ENCODE data around the gene TMPRSS6.

The TMPRSS6 gene

DNA sequence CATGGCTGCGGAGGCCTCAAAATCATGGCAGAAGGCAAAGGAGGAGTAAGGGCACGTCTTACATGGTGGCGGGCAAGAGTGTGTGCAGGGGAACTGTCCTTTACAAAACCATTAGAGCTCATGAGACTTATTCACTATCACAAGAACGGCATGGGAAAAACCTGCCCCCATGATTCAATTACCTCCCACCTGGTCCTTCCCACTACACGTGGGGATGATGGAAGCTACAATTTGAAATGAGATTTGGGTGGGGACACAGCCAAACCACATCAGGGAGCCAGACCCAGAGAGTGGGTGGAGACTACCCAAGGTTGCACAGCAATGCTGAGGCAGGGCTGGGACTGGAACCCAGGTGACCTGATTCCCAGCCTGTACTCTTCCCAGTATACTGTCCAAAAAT is 8.6 kb upstream of the TMPRSS6 start:
- in situ Hi-C loops (cut with MboI; ENCODE audit: low sequenced_read_pairs): no loop called here

DNA sequence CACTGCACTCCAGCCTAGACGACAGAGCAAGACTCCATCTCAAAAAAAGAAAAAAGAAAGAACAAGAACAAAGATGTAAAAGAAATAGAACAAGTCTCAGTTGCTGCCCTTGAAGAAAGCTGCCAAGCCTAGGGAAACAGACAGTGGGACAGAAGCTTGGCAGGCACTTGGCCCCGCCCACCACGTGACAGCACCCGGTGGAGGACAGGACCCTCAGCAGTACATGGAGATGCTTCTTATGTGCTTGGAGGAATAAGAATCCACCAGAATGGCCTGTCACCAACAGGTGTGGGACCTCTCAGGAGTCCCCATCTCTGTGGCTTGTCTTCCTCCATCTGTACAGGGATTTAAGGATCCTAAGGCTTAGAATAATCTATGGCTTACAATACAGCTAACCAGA is 7.6 kb upstream of the TMPRSS6 start:
- in situ Hi-C loops (cut with MboI; ENCODE audit: low sequenced_read_pairs): no loop called here

DNA sequence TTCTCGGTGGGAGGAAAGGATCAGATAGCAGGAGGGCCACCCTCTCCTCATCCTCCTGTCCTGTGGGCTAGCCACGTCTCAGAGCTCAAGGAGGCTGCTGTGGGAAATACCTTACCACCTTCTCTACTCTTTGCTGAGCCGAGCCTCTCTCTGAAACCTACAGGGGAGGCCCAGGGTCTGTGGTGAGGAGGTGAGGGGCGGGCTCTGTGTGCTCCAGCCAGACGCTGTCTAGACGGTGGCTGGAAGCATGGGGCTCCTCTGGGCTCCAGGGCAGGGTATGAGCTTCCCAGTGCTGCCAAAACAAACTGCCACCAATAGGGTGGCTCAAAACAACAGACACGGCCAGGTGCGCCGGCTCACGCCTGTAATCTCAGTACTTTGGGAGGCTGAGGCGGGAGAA is 5.5 kb upstream of the TMPRSS6 start:
- in situ Hi-C loops (cut with MboI; ENCODE audit: low sequenced_read_pairs): no loop called here

DNA sequence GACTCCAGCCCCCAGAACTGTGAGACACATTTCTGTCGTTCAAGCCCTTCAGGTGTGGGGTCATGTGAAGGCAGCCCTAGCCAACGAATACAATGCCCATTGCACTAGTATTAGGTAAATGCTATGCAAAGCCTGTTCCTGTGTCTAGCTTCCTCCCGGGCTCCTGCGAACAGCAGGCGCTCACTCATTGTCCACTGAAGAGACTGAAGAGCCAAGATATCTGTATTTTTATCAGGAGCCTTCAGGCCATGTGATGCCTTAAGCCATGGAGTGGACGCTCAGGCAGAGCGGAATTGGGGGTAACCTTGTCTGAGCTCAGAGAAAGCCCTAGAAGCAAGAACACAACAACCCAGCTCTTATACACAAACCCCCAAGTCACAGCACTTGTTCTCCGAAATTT is 4.2 kb upstream of the TMPRSS6 start:
- in situ Hi-C loops (cut with MboI; ENCODE audit: low sequenced_read_pairs): no loop called here

DNA sequence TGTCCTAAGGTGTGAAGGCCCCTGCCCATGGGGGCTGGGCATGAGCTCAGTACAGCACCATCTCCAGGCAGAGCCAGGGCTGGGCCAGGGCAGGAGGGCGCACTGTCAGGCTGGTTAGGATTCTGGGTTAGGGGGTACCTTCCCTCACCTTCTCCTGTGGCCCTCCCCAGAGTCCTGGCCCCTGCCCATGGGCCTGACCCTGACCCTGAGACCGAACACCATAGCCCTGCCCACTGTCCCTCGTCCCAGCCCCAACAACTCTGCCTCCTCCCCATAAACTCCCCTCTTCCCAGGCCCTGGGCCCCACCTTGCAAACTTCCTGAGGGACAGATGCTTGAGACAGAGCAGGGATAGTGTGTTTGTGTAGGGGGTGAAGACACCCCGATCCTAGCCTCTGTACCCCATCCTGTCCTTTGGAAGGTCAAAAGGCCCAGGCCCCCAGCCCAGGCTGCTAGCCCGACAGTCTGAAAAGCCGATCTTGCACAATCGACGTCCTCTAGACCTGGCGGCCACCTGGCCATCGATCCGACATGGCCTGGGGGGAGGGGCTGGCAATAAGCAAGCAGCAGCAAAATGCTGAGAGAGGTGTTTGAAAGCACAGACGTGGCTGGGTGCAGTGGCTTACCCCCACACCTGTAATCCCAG is 2.7 kb upstream of the TMPRSS6 start:
- in situ Hi-C loops (cut with MboI; ENCODE audit: low sequenced_read_pairs): no loop called here

DNA sequence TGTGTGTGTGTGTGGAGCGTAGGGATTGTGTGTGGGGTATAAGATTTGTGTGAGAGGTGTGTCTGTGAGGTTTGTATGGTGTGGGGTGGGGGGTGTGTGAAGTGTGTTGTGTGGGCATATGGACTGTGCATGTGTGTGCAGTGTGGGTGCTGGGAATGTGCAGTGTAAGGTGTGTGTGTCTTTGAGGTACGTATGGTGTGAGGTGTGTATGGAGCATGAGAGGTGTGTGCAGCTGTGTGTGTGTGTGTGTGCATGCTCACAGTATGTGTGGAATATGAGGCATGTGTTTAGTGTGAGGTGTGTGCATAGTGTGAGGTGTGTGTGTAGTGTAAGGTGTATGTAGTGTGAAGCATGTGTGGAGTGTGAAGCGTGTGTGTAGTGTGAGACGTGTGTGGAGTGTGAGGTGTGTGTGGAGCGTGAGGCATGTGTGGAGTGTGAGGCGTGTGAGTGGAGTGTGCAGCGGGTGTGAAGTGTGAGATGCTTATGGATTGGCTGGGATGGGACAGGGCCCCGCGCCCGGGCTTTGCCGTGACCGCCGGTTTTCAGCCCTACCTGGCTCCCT is 1.7 kb upstream of the TMPRSS6 start:
- in situ Hi-C loops (cut with MboI; ENCODE audit: low sequenced_read_pairs): no loop called here

DNA sequence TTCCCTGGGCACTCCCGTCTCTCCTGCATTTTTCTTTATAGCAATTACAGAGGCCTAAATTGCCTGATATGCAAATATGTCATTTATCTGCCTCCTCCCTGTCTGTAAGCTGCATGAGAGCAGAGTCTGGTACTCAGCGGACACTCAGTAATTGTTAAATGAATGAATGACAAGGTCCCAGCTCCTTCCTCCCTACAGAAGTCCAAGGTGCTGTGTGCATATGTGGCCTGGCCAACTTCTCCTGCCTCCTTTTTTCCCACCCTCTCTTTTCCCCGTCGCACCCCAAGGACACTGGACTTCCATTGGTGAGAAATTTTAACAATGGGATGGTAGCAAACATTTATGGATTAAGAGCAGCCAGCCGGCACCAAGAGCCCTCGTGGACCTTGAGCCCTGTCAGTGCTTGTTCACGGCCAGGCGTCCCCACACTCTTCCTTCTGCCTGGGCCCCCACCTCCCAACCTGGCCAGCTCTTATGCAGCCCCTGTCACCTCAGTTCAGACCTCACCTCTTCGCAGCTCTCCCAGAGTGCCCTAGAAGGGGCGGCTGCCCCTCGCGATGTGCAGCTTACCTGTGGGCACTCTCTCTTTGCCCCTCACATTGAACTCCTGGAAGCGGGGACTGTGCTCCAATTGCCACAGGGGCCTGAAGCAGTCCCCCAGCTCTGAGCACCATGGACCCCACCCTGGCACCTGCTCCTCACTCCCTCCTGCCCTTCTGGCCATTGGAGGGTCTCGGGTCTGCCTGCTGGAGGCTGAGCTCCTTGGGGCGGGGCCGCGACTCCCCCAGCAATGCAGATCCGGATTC is 1.5 kb downstream of the TMPRSS6 start:
- in situ Hi-C loops (cut with MboI; ENCODE audit: low sequenced_read_pairs): no loop called here

DNA sequence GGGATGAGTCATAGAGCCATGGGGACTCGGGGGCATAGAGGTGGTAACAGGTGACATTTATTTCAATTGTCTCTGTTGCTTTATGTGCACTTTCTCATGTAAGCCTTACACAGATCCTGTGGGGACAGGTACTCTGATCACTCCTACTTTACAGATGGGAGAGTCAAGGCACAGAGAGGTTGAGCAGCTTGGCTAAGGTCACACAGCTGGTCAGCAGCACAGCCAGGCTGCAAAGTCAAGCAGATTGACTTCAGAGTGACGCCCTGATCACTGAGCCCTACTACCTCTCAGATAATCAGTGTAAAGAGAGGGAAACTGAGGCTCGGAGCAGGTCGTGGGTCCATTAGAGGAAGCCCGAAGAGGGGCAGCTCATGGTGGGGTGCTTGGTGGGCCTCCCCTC is 3.5 kb downstream of the TMPRSS6 start:
- in situ Hi-C loops (cut with MboI; ENCODE audit: low sequenced_read_pairs): no loop called here

DNA sequence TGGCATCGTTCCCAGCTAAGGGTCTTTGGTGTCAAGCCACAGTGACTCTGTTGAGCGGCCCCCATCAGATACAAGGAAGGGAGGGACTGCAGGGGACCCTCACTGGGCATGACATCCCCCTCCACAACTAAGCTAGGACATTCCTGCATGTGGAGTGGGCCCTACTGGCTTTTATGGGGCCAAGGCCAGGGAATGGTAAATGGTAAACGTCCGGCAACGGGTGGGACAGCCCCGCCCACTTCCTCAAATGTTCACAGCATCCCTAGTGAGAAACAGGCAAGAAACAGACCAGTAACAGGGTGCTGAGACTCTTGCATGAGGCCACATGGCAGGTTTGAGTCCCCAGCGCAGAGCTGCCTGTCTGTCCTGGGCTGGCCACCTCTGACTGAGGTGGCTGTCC is 4.4 kb downstream of the TMPRSS6 start:
- in situ Hi-C loops (cut with MboI; ENCODE audit: low sequenced_read_pairs): no loop called here

DNA sequence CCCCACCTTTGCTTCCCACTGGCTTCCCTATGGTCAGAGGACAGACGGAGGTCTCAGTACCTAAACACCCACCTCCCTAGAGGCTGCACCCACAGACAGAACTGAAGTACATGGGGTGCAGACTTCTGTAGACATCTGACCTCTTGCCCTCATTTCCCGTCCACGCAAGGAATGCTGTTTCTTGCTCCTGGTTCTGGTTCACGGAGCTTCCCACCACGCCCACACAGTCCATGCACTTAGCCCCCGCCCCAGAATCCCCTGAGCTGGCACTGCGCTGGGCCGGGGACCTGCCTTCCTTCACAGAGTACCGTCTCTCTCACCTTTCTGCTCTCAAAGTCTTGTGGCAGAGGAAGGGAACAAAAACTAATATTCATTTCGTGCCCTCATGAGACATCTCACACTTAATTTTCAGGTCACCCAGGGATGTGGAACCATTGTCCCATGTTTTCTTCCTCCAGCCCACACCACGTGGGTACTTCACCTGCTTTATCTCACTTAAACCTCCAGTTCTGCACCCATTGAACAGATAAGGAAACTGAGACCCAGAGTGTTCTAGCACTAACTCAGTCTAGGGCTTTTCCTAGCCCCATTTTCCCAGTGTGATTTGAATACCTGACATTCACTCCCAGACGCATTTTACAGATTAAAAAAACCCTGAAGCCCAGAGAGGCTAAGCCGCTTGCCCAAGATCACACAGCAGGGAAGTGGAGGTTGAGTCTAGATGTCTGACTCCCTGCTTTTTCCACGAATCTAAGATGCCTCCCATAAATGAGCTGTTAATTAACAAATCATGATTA is 5.7 kb downstream of the TMPRSS6 start:
- in situ Hi-C loops (cut with MboI; ENCODE audit: low sequenced_read_pairs): no loop called here

DNA sequence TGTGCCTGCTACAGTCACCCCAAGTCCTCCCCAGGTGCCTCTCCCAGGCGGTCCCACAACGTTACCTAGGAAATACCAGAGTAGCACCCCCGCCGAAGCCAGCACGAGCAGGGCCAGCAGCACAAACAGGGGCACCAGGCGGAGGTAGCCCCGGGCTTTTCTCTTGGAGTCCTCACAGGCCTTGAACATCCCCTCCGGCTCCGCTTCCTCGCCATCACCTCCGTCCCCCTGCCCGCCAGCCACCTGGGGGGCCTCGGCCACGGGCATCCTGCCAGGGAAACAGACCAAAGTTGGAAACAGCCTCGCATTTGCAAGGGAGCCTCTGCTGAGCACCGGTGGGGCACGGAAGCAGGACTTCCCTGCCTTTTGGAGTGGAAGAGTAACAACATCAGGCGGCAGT is 6.4 kb downstream of the TMPRSS6 start:
- in situ Hi-C loops (cut with MboI; ENCODE audit: low sequenced_read_pairs): no loop called here

DNA sequence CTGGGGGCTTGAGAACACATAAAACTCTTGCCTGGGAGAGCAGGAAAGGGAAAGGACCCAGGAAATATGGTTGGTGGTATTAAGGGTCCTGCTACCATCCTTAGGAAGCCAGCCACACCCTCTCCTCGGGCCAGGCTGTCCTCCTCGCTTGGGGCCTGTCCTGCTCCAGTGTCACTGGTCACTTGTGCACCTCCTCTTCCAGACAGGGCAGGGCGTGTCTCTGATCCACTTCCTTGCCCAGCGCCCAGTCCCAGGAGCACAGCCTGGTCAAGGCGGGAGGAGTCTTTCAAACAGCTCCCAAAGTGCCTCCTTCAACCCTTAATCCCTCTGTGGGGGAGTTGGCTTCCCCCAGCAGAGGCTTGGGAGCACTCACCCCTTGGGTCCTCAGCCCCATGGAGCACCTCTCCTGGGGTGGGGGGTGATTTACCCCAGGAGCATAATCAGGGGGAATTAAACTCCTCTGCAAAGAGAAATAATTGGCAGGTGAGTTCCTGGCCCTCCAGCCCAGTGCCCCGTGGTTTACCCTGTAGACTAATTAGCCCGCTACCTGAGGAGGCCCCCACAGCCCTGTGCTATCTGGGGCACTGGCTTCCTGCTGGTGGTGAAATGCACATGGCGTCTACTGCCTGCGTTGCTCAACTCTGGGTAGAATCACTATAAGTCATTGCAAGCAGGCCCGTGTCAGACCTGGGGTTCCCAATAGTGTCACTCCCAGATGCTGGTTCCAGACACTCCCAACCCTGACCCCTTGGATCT is 8.0 kb downstream of the TMPRSS6 start:
- in situ Hi-C loops (cut with MboI; ENCODE audit: low sequenced_read_pairs): no loop called here

DNA sequence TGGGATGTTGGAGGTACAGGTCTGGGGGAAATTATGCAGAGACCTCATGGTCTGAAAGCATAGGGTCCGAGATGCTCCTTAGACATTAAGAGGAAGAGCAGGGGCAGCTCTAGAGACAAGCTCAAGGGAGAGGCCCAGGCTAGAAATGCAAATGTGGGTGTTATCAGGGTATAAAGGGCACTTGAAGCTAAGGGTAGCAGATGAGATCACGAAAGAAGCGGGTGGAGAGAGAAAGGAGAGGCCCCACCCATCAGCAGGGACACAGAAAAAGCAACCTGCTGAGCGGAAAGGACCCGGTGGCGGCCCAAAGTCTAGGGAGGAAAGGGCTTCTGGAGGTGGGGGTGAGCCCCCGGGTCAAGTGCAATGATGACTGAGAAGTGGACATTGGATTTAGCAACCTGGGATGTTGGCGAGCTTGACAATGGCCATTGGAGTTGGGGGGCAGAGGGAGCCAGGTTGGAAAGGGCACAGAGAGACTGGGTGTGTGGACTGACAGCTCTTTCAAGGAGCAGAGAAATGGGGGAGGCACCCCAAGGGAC is 8.9 kb downstream of the TMPRSS6 start:
- in situ Hi-C loops (cut with MboI; ENCODE audit: low sequenced_read_pairs): no loop called here

DNA sequence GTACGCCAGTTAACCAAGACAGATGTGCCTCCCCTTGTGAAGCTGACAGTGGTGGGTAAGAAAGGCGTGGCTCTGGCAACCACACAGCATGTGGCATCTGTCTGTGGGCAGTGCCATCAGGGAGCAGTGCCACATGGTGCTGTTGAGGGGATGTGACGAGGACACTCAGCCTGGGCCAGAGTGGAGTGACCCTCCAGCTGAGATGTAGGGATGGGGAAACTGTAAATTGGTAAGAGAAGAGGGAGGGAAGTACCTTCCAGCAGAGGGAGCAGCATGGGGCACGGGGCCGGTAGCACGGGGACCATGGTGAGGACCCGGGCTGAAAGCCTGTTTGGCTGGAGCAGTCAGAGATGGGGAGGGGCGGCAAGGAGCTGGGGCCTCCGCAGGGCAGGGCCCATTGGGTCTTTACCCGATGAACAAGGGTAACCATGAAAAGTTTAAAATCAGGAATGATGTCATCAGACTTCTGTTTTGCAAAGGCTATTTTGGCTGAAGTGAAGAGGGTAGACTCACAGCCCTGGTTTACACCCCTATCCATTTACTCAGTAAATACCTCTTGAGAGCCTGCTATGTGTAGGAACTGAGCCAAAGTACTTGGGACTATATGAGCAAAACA is 10.4 kb downstream of the TMPRSS6 start:
- in situ Hi-C loops (cut with MboI; ENCODE audit: low sequenced_read_pairs): no loop called here

DNA sequence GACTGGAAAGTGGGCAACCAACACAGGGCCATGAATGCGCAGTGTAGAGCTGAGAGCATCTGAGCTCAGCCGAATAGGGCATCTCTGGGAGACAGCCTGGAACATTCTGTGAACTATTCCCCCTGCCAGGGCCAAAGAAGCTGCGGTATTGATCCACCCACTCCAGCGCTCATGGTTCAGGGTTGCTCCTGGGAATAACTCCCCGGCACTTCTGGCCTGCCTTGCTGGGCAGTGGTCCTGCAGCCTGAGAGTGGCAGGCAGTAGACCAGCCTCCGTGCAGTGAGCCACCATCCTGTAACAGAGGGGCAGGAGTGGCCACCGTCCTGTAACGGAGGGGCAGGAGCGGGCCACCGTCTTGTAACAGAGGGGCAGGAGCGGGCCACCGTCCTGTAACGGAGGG is 12.2 kb downstream of the TMPRSS6 start:
- in situ Hi-C loops (cut with MboI; ENCODE audit: low sequenced_read_pairs): no loop called here

DNA sequence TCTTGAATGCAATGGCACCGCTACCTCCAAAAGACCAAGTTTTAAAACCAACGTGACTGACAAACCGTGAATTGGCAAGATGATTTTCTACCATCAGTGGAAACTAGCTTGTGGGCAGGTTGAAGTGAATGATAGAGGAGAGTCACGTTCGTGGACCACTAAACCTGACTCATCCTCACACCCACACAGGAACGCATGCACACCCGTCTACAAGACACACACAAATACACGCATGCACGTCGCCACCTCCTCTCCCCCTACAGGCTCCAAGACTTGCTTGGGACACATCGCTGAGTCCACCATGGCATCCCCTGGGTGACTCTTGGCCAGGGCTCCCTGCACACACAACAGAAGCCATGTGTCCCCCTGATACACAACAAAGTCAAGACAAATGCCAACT is 14.4 kb downstream of the TMPRSS6 start:
- in situ Hi-C loops (cut with MboI; ENCODE audit: low sequenced_read_pairs): no loop called here

DNA sequence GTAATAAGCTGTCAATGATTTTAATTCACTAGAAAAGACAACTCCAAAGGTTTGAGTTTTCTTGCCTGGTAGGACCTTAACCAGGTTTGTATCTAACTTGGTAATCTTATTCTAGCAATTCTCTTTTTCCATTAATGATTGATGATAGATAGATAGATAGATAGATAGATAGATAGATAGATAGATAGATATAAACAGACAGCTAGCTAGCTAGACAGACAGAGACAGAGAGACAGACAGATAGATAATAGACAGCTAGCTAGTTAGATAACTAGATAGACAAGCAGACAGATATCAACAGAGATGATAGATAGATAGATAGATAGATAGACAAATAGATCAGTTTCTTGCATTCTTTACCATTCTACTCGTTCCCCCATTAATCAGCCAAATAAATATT is 15.3 kb downstream of the TMPRSS6 start:
- in situ Hi-C loops (cut with MboI; ENCODE audit: low sequenced_read_pairs): no loop called here

DNA sequence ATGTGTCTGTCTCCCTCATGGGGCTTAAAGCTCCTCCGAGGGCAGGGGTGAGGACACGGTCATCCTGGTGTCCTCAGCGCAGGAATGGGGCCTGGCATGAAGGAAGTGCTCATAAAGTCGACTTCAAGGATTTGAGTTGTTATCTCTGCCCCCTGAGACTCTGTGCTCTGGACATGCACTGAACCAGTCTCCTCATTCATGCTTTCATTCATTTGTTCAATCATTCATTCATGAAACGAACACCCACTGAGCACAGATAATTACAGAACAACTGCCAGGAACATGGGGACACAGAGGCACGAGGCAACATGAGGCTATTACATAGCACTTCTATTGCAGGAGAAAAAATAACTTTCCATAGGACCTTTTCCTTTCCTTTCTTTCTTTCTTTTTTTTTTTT is 16.5 kb downstream of the TMPRSS6 start:
- in situ Hi-C loops (cut with MboI; ENCODE audit: low sequenced_read_pairs): no loop called here

DNA sequence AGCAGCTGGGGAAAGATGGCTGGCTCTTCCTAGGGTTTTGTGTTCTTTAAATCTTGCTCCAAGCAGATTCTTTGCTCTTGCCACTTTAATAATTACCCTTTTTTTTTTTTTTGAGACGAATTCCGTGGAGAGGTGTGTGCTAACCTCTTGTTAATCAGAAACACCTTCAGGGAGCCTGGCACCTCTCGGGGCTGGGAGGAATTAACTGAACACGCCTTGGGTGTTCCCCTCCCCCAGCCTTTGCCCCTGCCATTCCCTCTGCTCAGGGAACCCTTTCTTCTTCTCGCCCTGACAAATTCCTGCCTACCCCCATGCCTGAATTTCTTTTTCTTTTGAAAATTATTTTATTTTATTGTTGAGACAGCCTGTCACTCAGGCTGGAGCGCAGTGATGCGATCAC is 17.5 kb downstream of the TMPRSS6 start:
- in situ Hi-C loops (cut with MboI; ENCODE audit: low sequenced_read_pairs): no loop called here

All from HL-60/S4 treated with phorbol 12-myristate 13-acetate at 8.2 ng/mL for 4 days and 3 days (cell line).